HepG2 (cell line): ENCODE results near the gene PBX2. TPM values are rescaled to one million over a fixed set of nuclear protein-coding genes. Genes with fewer than 3 reads are reported as not detected.

Experiments used
- HOXD1 ChIP-seq: sonication (generic); formaldehyde crosslinking; IDR thresholded peaks from 2 replicates; pipeline ENCODE4 v1.5.0; 2020; ENCODE audit warnings: missing genetic modification reagents
- KLF6 ChIP-seq: IDR thresholded peaks from 2 replicates; pipeline ENCODE4 v1.8.0; 2016; ENCODE audit warnings: missing biosample characterization, missing genetic modification reagents
- MBNL3 ChIP-seq: fragments of 250-450 bp; sonication (Bioruptor Pico); conservative IDR thresholded peaks from 2 replicates; pipeline ENCODE4 v1.8.0; 2022; ENCODE audit warnings: mild to moderate bottlenecking, inconsistent platforms
- MED1 ChIP-seq: sonication (generic); formaldehyde crosslinking; IDR thresholded peaks from 2 replicates; pipeline ENCODE4 v1.4.0; 2020; ENCODE audit warnings: missing genetic modification reagents
- RFX5 ChIP-seq: IDR thresholded peaks from 2 replicates; pipeline ENCODE4 v1.6.1; 2011; ENCODE audit warnings: low read depth, low read length, improper control_type of control experiment
- SPEN ChIP-seq: sonication (generic); formaldehyde crosslinking; IDR thresholded peaks from 2 replicates; pipeline ENCODE4 v1.5.1; 2020; ENCODE audit warnings: low read depth, mild to moderate bottlenecking, missing genetic modification reagents
- TRIM22 ChIP-seq: fragments of 450-650 bp; IDR thresholded peaks from 2 replicates; pipeline ENCODE4 v1.6.1; 2017
- TSC22D2 ChIP-seq: sonication (generic); formaldehyde crosslinking; IDR thresholded peaks from 2 replicates; pipeline ENCODE4 v1.5.1; 2020; ENCODE audit warnings: missing genetic modification reagents, mild to moderate bottlenecking, borderline replicate concordance
- YEATS4 ChIP-seq: sonication (generic); formaldehyde crosslinking; IDR thresholded peaks from 2 replicates; pipeline ENCODE4 v1.4.0; 2020; ENCODE audit warnings: missing genetic modification reagents, borderline replicate concordance
- ZNF160 ChIP-seq: sonication (generic); formaldehyde crosslinking; IDR thresholded peaks from 2 replicates; pipeline ENCODE4 v1.8.0; 2022; ENCODE audit warnings: mild to moderate bottlenecking, inconsistent platforms, missing genetic modification reagents
- ZNF576 ChIP-seq: sonication (generic); formaldehyde crosslinking; IDR thresholded peaks from 2 replicates; pipeline ENCODE4 v1.4.0; 2020; ENCODE audit warnings: mild to moderate bottlenecking, missing genetic modification reagents
- ZNF788 ChIP-seq: sonication (generic); formaldehyde crosslinking; IDR thresholded peaks from 2 replicates; pipeline ENCODE4 v1.5.0; 2020; ENCODE audit warnings: mild to moderate bottlenecking, missing genetic modification reagents, borderline replicate concordance
- ZNF800 ChIP-seq: sonication (generic); formaldehyde crosslinking; IDR thresholded peaks from 2 replicates; pipeline ENCODE4 v1.4.0; 2020; ENCODE audit warnings: missing genetic modification reagents
- polyA plus RNA-seq, 8 experiments: library from polyadenylated mRNA; depleted of rRNA in 3 of 8; stranded (reverse) in 7 of 8; unstranded in 1 of 8; fragments of >200 nt; fragmentation: Illumina TruSeq in 4 of 8; extraction: Trizol in 4 of 8; gene quantifications; 2 replicates each; pipeline versions ENCODE4 v1.2.1 to v1.2.3, GENCODE V29; 2011 to 2016; ENCODE audit warnings: low read depth in 4 of 8, missing spikeins in 1 of 8, mixed read lengths in 1 of 8; ENCODE audit not compliant: insufficient read depth in 1 of 8
- total RNA-seq, 5 experiments: library from RNA; depleted of rRNA; stranded (reverse); fragments of >200 nt; fragmentation: Illumina TruSeq; extraction: Trizol; gene quantifications; 2 replicates each; pipeline ENCODE4 v1.2.3, GENCODE V29; 2016; ENCODE audit warnings: low read depth in 1 of 5
- TF ChIP-seq, protein P1 (sequence below): sonication (generic); formaldehyde crosslinking; IDR thresholded peaks from 2 replicates; pipeline ENCODE4 v1.5.1; 2020; ENCODE audit warnings: missing genetic modification reagents, mild to moderate bottlenecking, borderline replicate concordance
- TF ChIP-seq, protein P2 (sequence below), 2 experiments: sonication (generic) in 1 of 2; formaldehyde crosslinking in 1 of 2; IDR thresholded peaks; 2 replicates each; pipeline versions ENCODE4 v1.5.1 to v1.6.1; 2011 to 2020; ENCODE audit warnings: borderline replicate concordance in 1 of 2, low read depth in 1 of 2, low read length in 1 of 2, mild to moderate bottlenecking in 1 of 2, missing genetic modification reagents in 1 of 2, moderate library complexity in 1 of 2
- TF ChIP-seq, protein P3 (sequence below): sonication (generic); formaldehyde crosslinking; IDR thresholded peaks from 2 replicates; pipeline ENCODE4 v1.4.0; 2020; ENCODE audit warnings: low read depth, mild to moderate bottlenecking, missing genetic modification reagents
- TF ChIP-seq, protein P4 (sequence below): IDR thresholded peaks from 2 replicates; pipeline ENCODE4 v1.6.1; 2018; ENCODE audit warnings: missing genetic modification reagents, mild to moderate bottlenecking, missing compliant biosample characterization

The PBX2 gene
- total and polyA plus RNA-seq, 2 of the 13 experiments (the other 11 are each of a cell fraction or from before 2014, with no cell fraction given), result 42.3 to 77.8 TPM

GRCh38 chr6:32153564-32154513, 36.2 kb downstream of the PBX2 start, which contains the start of gene PPT2 (continued):
- TF ChIP-seq, protein P1, sequence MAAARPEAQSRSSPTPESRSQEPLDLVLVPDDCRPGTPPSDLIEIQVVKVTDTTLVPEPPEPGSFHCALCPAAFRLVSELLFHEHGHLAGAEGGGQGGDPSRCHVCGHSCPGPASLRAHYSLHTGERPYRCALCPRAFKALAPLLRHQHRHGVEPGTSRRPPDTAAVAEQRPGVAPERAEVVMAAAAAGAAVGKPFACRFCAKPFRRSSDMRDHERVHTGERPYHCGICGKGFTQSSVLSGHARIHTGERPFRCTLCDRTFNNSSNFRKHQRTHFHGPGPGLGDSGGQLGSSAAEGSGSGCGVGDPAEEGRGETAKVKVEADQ (CRISPR knock-in tag), result peak; percentile 69; the same call in 1 of the 2 replicates
- TF ChIP-seq, protein P2, sequence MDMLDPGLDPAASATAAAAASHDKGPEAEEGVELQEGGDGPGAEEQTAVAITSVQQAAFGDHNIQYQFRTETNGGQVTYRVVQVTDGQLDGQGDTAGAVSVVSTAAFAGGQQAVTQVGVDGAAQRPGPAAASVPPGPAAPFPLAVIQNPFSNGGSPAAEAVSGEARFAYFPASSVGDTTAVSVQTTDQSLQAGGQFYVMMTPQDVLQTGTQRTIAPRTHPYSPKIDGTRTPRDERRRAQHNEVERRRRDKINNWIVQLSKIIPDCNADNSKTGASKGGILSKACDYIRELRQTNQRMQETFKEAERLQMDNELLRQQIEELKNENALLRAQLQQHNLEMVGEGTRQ (IDR thresholded peaks at IDR 0.05; ENCODE audit: low read depth, low read length), result no peak
- TF ChIP-seq, protein P2 (CRISPR knock-in tag; IDR thresholded peaks at IDR 0.05; ENCODE audit: borderline replicate concordance), result no peak; the same call in 1 of the 2 replicates
- TF ChIP-seq, protein P3, sequence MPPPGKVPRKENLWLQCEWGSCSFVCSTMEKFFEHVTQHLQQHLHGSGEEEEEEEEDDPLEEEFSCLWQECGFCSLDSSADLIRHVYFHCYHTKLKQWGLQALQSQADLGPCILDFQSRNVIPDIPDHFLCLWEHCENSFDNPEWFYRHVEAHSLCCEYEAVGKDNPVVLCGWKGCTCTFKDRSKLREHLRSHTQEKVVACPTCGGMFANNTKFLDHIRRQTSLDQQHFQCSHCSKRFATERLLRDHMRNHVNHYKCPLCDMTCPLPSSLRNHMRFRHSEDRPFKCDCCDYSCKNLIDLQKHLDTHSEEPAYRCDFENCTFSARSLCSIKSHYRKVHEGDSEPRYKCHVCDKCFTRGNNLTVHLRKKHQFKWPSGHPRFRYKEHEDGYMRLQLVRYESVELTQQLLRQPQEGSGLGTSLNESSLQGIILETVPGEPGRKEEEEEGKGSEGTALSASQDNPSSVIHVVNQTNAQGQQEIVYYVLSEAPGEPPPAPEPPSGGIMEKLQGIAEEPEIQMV (CRISPR knock-in tag), result peak; percentile 59
- TF ChIP-seq KLF6, result peak; percentile 88; the same call in 1 of the 2 replicates
- 0 out of 2 replicates have a peak, but pooled peaks have one; percentile 18 for TF ChIP-seq TSC22D2
- TF ChIP-seq SPEN (CRISPR knock-in tag), result peak; percentile 85
- TF ChIP-seq HOXD1 (CRISPR knock-in tag), result peak; percentile 73
- TF ChIP-seq RFX5, result no peak
- no peak for TF ChIP-seq TRIM22
- no peak; the same call in 1 of the 2 replicates for TF ChIP-seq ZNF160 (CRISPR knock-in tag)
- TF ChIP-seq ZNF800 (CRISPR knock-in tag), result peak; percentile 92
- TF ChIP-seq, protein P4, sequence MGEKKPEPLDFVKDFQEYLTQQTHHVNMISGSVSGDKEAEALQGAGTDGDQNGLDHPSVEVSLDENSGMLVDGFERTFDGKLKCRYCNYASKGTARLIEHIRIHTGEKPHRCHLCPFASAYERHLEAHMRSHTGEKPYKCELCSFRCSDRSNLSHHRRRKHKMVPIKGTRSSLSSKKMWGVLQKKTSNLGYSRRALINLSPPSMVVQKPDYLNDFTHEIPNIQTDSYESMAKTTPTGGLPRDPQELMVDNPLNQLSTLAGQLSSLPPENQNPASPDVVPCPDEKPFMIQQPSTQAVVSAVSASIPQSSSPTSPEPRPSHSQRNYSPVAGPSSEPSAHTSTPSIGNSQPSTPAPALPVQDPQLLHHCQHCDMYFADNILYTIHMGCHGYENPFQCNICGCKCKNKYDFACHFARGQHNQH (CRISPR knock-in tag), result peak; percentile 60; the same call in 1 of the 2 replicates
- TF ChIP-seq YEATS4 (CRISPR knock-in tag), result peak; percentile 84
- no peak for TF ChIP-seq MBNL3 (CRISPR knock-in tag)
- TF ChIP-seq MED1 (CRISPR knock-in tag), result peak; percentile 79
- peak; percentile 18; the same call in 1 of the 2 replicates for TF ChIP-seq ZNF788
- 0 out of 2 replicates have a peak, but pooled peaks have one; percentile 34 for TF ChIP-seq ZNF576
